HEK293 (cell line): ENCODE measurements around the gene NDUFB10.

Source experiments
- CTCF ChIA-PET: fragments of 350-600 bp; formaldehyde crosslinking; extraction: SDS; loops from one replicate; lab custom pipeline; 2021; ENCODE audit warnings: antibody characterized with exemption; lab: Yijun Ruan, JAX
- POLR2A ChIA-PET: fragments of 300-600 bp; formaldehyde crosslinking; extraction: SDS; loops from one replicate; lab custom pipeline; 2020; ENCODE audit warnings: antibody characterized with exemption, inconsistent platforms; lab: Yijun Ruan, JAX
- H3K27ac ChIP-seq: fragments of 200-500 bp; sonication (Bioruptor generic); 2 replicates; pipeline ENCODE4 v1.5.1; 2014; ENCODE audit warnings: low read depth, low read length, control low read depth, inconsistent platforms; ENCODE audit errors: extremely low read depth
- H3K36me3 ChIP-seq, 2 experiments: fragments of 200-500 bp in 1 of 2; sonication (Bioruptor generic) in 1 of 2; 1 replicate in 1 of 2; 2 replicates in 1 of 2; pipeline ENCODE4 v1.5.1; 2014 to 2017; ENCODE audit warnings: inconsistent platforms in 2 of 2, low read length in 2 of 2; ENCODE audit not compliant: control insufficient read depth in 2 of 2, insufficient read depth in 1 of 2
- H3K4me1 ChIP-seq: fragments of 200-500 bp; sonication (Bioruptor generic); 2 replicates; pipeline ENCODE4 v1.5.1; 2014; ENCODE audit warnings: mild to moderate bottlenecking, low read length, inconsistent platforms; ENCODE audit not compliant: control insufficient read depth, insufficient read depth
- H3K4me3 ChIP-seq: 2 replicates; pipeline ENCODE4 v1.5.1; 2011; ENCODE audit warnings: low read depth, mild to moderate bottlenecking, control low read depth, low read length, moderate library complexity
- H3K9me3 ChIP-seq: fragments of 200-500 bp; sonication (Bioruptor generic); 2 replicates; pipeline ENCODE4 v1.5.1; 2014; ENCODE audit warnings: low read depth, low read length, inconsistent platforms; ENCODE audit not compliant: control insufficient read depth, insufficient read depth
- EGR2 ChIP-seq: fragments of 450-650 bp; formaldehyde crosslinking; IDR thresholded peaks from 2 replicates; pipeline ENCODE4 v1.5.1; 2016; ENCODE audit warnings: low read depth, missing biosample characterization, missing genetic modification characterization
- GLI4 ChIP-seq: fragments of 450-650 bp; formaldehyde crosslinking; IDR thresholded peaks from 2 replicates; pipeline ENCODE4 v1.5.1; 2016; ENCODE audit warnings: missing biosample characterization, missing genetic modification characterization
- KLF1 ChIP-seq: fragments of 450-650 bp; formaldehyde crosslinking; IDR thresholded peaks from 2 replicates; pipeline ENCODE4 v1.5.1; 2016; ENCODE audit warnings: missing biosample characterization, missing genetic modification characterization
- OVOL3 ChIP-seq: fragments of 450-650 bp; formaldehyde crosslinking; IDR thresholded peaks from 2 replicates; pipeline ENCODE4 v1.5.1; 2016; ENCODE audit warnings: missing biosample characterization, missing genetic modification characterization
- SP3 ChIP-seq: fragments of 450-650 bp; formaldehyde crosslinking; IDR thresholded peaks from 2 replicates; pipeline ENCODE4 v1.5.1; 2016; ENCODE audit warnings: missing biosample characterization, missing genetic modification characterization
- ZBTB10 ChIP-seq: fragments of 450-650 bp; formaldehyde crosslinking; IDR thresholded peaks from 2 replicates; pipeline ENCODE4 v1.5.1; 2016; ENCODE audit warnings: missing biosample characterization, missing genetic modification characterization
- ZBTB8A ChIP-seq: fragments of 450-650 bp; formaldehyde crosslinking; IDR thresholded peaks from 2 replicates; pipeline ENCODE4 v1.5.1; 2016; ENCODE audit warnings: missing biosample characterization, missing genetic modification characterization
- ZFHX2 ChIP-seq: fragments of 450-650 bp; formaldehyde crosslinking; conservative IDR thresholded peaks from 2 replicates; pipeline ENCODE4 v1.5.1; 2016; ENCODE audit warnings: missing biosample characterization, missing genetic modification characterization
- ZFP69B ChIP-seq: fragments of 450-650 bp; formaldehyde crosslinking; IDR thresholded peaks from 2 replicates; pipeline ENCODE4 v1.5.1; 2016; ENCODE audit warnings: missing biosample characterization, missing genetic modification characterization
- ZNF121 ChIP-seq: fragments of 450-650 bp; formaldehyde crosslinking; IDR thresholded peaks from 2 replicates; pipeline ENCODE4 v1.5.1; 2016; ENCODE audit warnings: missing biosample characterization, missing genetic modification characterization
- ZNF138 ChIP-seq: fragments of 450-650 bp; formaldehyde crosslinking; IDR thresholded peaks from 2 replicates; pipeline ENCODE4 v1.5.1; 2016; ENCODE audit warnings: missing biosample characterization, missing genetic modification characterization, borderline replicate concordance
- ZNF146 ChIP-seq: fragments of 450-650 bp; formaldehyde crosslinking; IDR thresholded peaks from 2 replicates; pipeline ENCODE4 v1.5.1; 2016; ENCODE audit warnings: missing biosample characterization, missing genetic modification characterization
- ZNF202 ChIP-seq: fragments of 450-650 bp; formaldehyde crosslinking; IDR thresholded peaks from 2 replicates; pipeline ENCODE4 v1.5.1; 2016; ENCODE audit warnings: missing biosample characterization, missing genetic modification characterization, borderline replicate concordance
- ZNF214 ChIP-seq: fragments of 450-650 bp; formaldehyde crosslinking; IDR thresholded peaks from 2 replicates; pipeline ENCODE4 v1.5.1; 2017; ENCODE audit warnings: missing biosample characterization, mild to moderate bottlenecking, missing genetic modification characterization, borderline replicate concordance
- ZNF324 ChIP-seq: fragments of 450-650 bp; formaldehyde crosslinking; IDR thresholded peaks from 2 replicates; pipeline ENCODE4 v1.5.1; 2016; ENCODE audit warnings: missing biosample characterization, missing genetic modification characterization
- ZNF558 ChIP-seq: fragments of 450-650 bp; formaldehyde crosslinking; IDR thresholded peaks from 2 replicates; pipeline ENCODE4 v1.5.1; 2016; ENCODE audit warnings: missing biosample characterization, missing genetic modification characterization
- ZNF660 ChIP-seq: fragments of 450-650 bp; IDR thresholded peaks from 2 replicates; pipeline ENCODE4 v1.5.1; 2018; ENCODE audit warnings: missing biosample characterization, mild to moderate bottlenecking, missing genetic modification characterization
- TF ChIP-seq, protein P1 (sequence below): fragments of 450-650 bp; formaldehyde crosslinking; IDR thresholded peaks from 2 replicates; pipeline ENCODE4 v1.5.1; 2017; ENCODE audit warnings: missing biosample characterization, missing genetic modification characterization
- TF ChIP-seq, protein P2 (sequence below): fragments of 450-650 bp; formaldehyde crosslinking; IDR thresholded peaks from 2 replicates; pipeline ENCODE4 v1.5.1; 2016; ENCODE audit warnings: missing biosample characterization, missing genetic modification characterization, borderline replicate concordance

NDUFB10 gene

GRCh38 chr16:1979271-1980029, 20.1 kb downstream of the NDUFB10 start (continued):
- TF ChIP-seq, protein P1, sequence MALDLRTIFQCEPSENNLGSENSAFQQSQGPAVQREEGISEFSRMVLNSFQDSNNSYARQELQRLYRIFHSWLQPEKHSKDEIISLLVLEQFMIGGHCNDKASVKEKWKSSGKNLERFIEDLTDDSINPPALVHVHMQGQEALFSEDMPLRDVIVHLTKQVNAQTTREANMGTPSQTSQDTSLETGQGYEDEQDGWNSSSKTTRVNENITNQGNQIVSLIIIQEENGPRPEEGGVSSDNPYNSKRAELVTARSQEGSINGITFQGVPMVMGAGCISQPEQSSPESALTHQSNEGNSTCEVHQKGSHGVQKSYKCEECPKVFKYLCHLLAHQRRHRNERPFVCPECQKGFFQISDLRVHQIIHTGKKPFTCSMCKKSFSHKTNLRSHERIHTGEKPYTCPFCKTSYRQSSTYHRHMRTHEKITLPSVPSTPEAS (tag by site-specific recombination) = no peak

DNA sequence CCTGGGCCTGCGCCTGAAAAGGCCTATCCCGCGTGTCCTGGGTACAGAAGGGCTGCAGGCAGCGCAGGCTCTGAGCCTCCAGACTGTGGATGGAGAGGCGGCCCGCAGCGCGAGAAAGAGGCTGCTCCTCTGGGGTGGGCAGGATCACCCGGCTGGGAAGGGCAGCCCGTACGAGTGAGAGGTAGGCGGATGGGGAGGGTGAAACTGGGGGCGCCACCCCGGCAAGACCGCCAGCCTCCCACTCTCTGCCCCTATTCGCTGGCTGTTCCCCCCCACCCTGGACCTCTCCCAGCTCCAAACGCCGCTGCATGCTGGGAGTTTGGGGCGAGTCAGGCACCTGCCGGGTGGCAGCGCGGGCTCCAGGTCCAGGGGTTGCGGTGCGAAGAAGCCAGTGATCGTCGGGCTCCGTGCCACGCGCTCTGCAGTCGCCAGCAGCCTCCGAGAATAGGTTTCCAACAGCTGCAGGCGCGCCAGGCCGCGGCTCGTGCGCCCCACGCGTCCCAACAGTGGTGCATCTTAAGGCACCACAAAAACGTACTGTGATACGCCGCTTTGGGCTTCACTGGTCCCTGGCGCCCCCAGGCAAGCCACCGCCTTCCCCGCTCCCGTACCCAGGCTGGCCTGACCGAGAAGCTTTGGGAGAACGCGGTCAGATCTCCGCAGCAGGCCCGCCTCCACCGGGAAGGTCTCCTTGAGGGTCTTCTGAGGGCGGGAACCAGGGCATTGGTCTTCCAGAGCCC, 20.9 kb downstream of the NDUFB10 start:
- POLR2A ChIA-PET = interaction anchor here (1.3 to 10.1 kb wide), 3 partner anchors 15 to 198 kb away, joined by 3 to 76 read pairs (median 3); partner anchors contain the start of genes MSRB1, NUBP2, RPS2 and SPSB3
- H3K27ac ChIP-seq = no peak overlapping the region
- H3K9me3 ChIP-seq = no peaks in the 10 kb centered on the region
- CTCF ChIA-PET = interaction anchor here (0.5 to 0.8 kb wide), 2 partner anchors 14 to 118 kb away, joined by 3 to 4 read pairs; no protein-coding TSS in a partner anchor
- H3K4me1 ChIP-seq = peaks cover 7% of the 10 kb centered on the region; the same call in 1 of the 2 replicates
- H3K36me3 ChIP-seq = peaks cover 0 to 47% of the 10 kb centered on the region in 2 experiments; a peak in 1 of 3 replicates
- H3K4me3 ChIP-seq = no peak overlapping the region
- no peak for TF ChIP-seq ZBTB8A (tag by site-specific recombination)
- TF ChIP-seq ZNF660 = no peak
- no peak for TF ChIP-seq ZNF202 (tag by site-specific recombination)
- TF ChIP-seq ZNF558 (tag by site-specific recombination) = no peak
- no peak for TF ChIP-seq ZBTB10 (tag by site-specific recombination)
- 0 out of 2 replicates have a peak, but pooled peaks have one; percentile 13 for TF ChIP-seq KLF1
- TF ChIP-seq, protein P1 (tag by site-specific recombination) = no peak
- no peak for TF ChIP-seq ZNF138 (tag by site-specific recombination)
- no peak for TF ChIP-seq ZNF324
- TF ChIP-seq ZNF146 (tag by site-specific recombination) = no peak
- TF ChIP-seq ZNF214 (tag by site-specific recombination) = no peak
- TF ChIP-seq, protein P2, sequence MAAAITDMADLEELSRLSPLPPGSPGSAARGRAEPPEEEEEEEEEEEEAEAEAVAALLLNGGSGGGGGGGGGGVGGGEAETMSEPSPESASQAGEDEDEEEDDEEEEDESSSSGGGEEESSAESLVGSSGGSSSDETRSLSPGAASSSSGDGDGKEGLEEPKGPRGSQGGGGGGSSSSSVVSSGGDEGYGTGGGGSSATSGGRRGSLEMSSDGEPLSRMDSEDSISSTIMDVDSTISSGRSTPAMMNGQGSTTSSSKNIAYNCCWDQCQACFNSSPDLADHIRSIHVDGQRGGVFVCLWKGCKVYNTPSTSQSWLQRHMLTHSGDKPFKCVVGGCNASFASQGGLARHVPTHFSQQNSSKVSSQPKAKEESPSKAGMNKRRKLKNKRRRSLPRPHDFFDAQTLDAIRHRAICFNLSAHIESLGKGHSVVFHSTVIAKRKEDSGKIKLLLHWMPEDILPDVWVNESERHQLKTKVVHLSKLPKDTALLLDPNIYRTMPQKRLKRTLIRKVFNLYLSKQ (tag by site-specific recombination) = no peak
- no peak for TF ChIP-seq SP3 (tag by site-specific recombination)
- TF ChIP-seq ZNF121 = no peak
- peak; percentile 29 for TF ChIP-seq ZFHX2 (tag by site-specific recombination)
- TF ChIP-seq OVOL3 (tag by site-specific recombination) = no peak
- TF ChIP-seq EGR2 (tag by site-specific recombination) = peak; percentile 49
- TF ChIP-seq ZFP69B (tag by site-specific recombination) = no peak
- TF ChIP-seq GLI4 (tag by site-specific recombination) = no peak
